ENCODE data around the gene FBXL7.

FBXL7 gene

GRCh38 chr5:15899481-15899880, 399.5 kb downstream of the FBXL7 start:
- Histone ChIP-seq H3K4me3 (ENCODE audit: low read depth in 1 of 2, low read length in 1 of 2) (no peak overlapping the region), H3K4me1 (ENCODE audit: control insufficient read depth in 1 of 2, insufficient read depth in 1 of 2, low read depth in 1 of 2, low read length in 1 of 2) (no peaks in the 10 kb centered on the region), H3K27me3 (no peaks in the 10 kb centered on the region), H3K36me3 (no peaks in the 10 kb centered on the region), H3K27ac (no peak overlapping the region), H3K9me3 (peaks cover 2% of the 10 kb centered on the region)
- no peak for TF ChIP-seq CTCF (IDR thresholded peaks at IDR 0.05)

GRCh38 chr5:15901151-15901550, 401.2 kb downstream of the FBXL7 start:
- no peak overlapping the region for H3K27ac ChIP-seq
- no peaks in the 10 kb centered on the region for H3K36me3 ChIP-seq
- TF ChIP-seq CTCF (IDR thresholded peaks at IDR 0.05), result no peak
- H3K9me3 ChIP-seq, result peaks cover 2% of the 10 kb centered on the region
- H3K27me3 ChIP-seq, result no peaks in the 10 kb centered on the region
- no peak overlapping the region for H3K4me3 ChIP-seq (ENCODE audit: low read depth in 1 of 2, low read length in 1 of 2)
- no peaks in the 10 kb centered on the region for H3K4me1 ChIP-seq (ENCODE audit: control insufficient read depth in 1 of 2, insufficient read depth in 1 of 2, low read depth in 1 of 2, low read length in 1 of 2)

- H3K36me3 ChIP-seq, result no peaks in the 10 kb centered on the region
- no peak overlapping the region for H3K27ac ChIP-seq
- peaks cover 2% of the 10 kb centered on the region for H3K9me3 ChIP-seq
- no peak overlapping the region for H3K4me3 ChIP-seq (ENCODE audit: low read depth in 1 of 2, low read length in 1 of 2)
- no peaks in the 10 kb centered on the region for H3K4me1 ChIP-seq (ENCODE audit: control insufficient read depth in 1 of 2, insufficient read depth in 1 of 2, low read depth in 1 of 2, low read length in 1 of 2)
- no peaks in the 10 kb centered on the region for H3K27me3 ChIP-seq
- no peak for TF ChIP-seq CTCF (IDR thresholded peaks at IDR 0.05)
Measured at GRCh38 chr5:15902066-15902465, 402.1 kb downstream of the FBXL7 start.

GRCh38 chr5:15904899-15905830, 405.2 kb downstream of the FBXL7 start:
- no peaks in the 10 kb centered on the region for H3K9me3 ChIP-seq
- no peak overlapping the region for H3K4me3 ChIP-seq (ENCODE audit: low read depth in 1 of 2, low read length in 1 of 2)
- no peaks in the 10 kb centered on the region for H3K27me3 ChIP-seq
- H3K4me1 ChIP-seq (ENCODE audit: control insufficient read depth in 1 of 2, insufficient read depth in 1 of 2, low read depth in 1 of 2, low read length in 1 of 2), result no peaks in the 10 kb centered on the region
- TF ChIP-seq CTCF (IDR thresholded peaks at IDR 0.05), result no peak
- no peak overlapping the region for H3K27ac ChIP-seq
- H3K36me3 ChIP-seq, result no peaks in the 10 kb centered on the region

GRCh38 chr5:15914638-15915037, 414.7 kb downstream of the FBXL7 start:
- Histone ChIP-seq H3K27me3 (no peaks in the 10 kb centered on the region), H3K4me1 (ENCODE audit: control insufficient read depth in 1 of 2, insufficient read depth in 1 of 2, low read depth in 1 of 2, low read length in 1 of 2) (no peaks in the 10 kb centered on the region), H3K9me3 (no peaks in the 10 kb centered on the region), H3K4me3 (ENCODE audit: low read depth in 1 of 2, low read length in 1 of 2) (no peak overlapping the region), H3K36me3 (no peaks in the 10 kb centered on the region), H3K27ac (no peak overlapping the region)
- no peak for TF ChIP-seq CTCF (IDR thresholded peaks at IDR 0.05)

All from neutrophil (primary cell).